Activated CD8-positive, alpha-beta T cell treated with anti-CD3 and anti-CD28 coated beads for 36 hours (primary cell): ENCODE measurements around the gene CHRNE. TPM values are rescaled to one million over a fixed set of nuclear protein-coding genes. Genes with fewer than 3 reads are reported as not detected.

Source experiments
- ATAC-seq: fragments of 200-7000 bp; cut with Tn5 transposase; one replicate; pipeline ENCODE4 v1.10.0; 2021; ENCODE audit warnings: mild to moderate bottlenecking, moderate library complexity
- CTCF ChIA-PET: fragments of 350-600 bp; sonication (Branson Sonifier 250); formaldehyde crosslinking; loops from one replicate; lab custom pipeline; 2021; ENCODE audit warnings: antibody characterized with exemption; lab: Charles Lee
- POLR2A ChIA-PET: fragments of 350-600 bp; sonication (Branson Sonifier 250); formaldehyde crosslinking; loops from one replicate; lab custom pipeline; 2021; ENCODE audit warnings: antibody characterized with exemption; lab: Charles Lee
- DNase-seq: peaks from one replicate; pipeline ENCODE4 v3.0.0-alpha.2; 2020
- H3K27ac Mint-ChIP-seq: one replicate; pipeline ENCODE4 v1.8.0; 2021; ENCODE audit warnings: mild to moderate bottlenecking, mixed read lengths
- H3K27me3 Mint-ChIP-seq: one replicate; pipeline ENCODE4 v1.8.0; 2021; ENCODE audit warnings: mixed read lengths
- H3K36me3 Mint-ChIP-seq: one replicate; pipeline ENCODE4 v1.8.0; 2021; ENCODE audit warnings: low read depth, mixed read lengths
- H3K4me1 Mint-ChIP-seq: one replicate; pipeline ENCODE4 v1.8.0; 2021; ENCODE audit warnings: low read depth, mixed read lengths
- H3K4me3 Mint-ChIP-seq: one replicate; pipeline ENCODE4 v1.8.0; 2021; ENCODE audit warnings: mild to moderate bottlenecking, moderate library complexity, mixed read lengths
- H3K9me3 Mint-ChIP-seq: one replicate; pipeline ENCODE4 v1.8.0; 2021; ENCODE audit warnings: mixed read lengths
- intact Hi-C: fragments of 100-400 bp; cut with micrococcal nuclease; formaldehyde crosslinking; loops from one replicate; pipeline ENCODE4 v1.10.0; 2022
- total RNA-seq, 2 experiments: library from RNA; stranded (reverse); gene quantifications; one replicate each; pipeline ENCODE4 v1.2.3, GENCODE V29; 2021
- TF ChIP-seq, protein P1 (sequence below): fragments of 200-600 bp; IDR thresholded peaks from one replicate; pipeline ENCODE4 v1.8.0; 2022; ENCODE audit warnings: antibody characterized with exemption, mild to moderate bottlenecking

CHRNE gene
- total RNA-seq, 2 experiments from 2014 or later: 0.45 to 0.78 TPM

DNA sequence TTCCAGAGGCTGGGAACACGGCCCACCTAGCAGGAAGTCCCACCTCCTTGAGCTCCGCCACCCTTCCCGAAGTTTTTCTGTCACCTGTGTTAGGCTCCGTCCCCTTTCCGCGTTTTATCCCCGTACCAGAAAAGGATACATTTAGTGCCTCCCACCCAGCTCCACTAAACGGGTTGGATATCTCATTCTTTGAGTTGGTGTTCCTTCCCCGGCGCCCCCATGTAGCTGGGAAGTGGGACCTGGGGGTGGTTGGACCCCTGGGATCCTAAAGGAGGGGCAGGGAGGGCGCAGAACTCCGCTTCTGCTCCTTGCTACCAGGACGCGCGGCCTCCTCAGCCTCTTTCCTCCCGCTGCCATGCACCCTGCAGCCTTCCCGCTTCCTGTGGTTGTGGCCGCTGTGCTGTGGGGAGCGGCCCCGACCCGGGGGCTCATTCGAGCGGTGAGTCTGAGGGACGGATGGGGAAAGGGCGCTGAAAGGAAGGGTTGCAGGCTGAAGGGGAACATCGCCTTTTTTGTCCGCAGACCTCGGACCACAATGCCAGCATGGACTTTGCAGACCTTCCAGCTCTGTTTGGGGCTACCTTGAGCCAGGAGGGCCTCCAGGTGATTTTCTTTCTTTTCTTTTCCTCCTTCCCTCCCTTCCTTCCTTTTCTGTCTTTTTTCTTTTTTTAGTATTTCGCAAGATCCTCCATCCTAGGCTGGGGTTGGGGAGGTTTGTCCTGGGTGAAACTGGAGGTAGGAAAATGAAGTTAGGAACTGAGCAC is 37.8 kb upstream of the CHRNE start:
- TF ChIP-seq, protein P1, sequence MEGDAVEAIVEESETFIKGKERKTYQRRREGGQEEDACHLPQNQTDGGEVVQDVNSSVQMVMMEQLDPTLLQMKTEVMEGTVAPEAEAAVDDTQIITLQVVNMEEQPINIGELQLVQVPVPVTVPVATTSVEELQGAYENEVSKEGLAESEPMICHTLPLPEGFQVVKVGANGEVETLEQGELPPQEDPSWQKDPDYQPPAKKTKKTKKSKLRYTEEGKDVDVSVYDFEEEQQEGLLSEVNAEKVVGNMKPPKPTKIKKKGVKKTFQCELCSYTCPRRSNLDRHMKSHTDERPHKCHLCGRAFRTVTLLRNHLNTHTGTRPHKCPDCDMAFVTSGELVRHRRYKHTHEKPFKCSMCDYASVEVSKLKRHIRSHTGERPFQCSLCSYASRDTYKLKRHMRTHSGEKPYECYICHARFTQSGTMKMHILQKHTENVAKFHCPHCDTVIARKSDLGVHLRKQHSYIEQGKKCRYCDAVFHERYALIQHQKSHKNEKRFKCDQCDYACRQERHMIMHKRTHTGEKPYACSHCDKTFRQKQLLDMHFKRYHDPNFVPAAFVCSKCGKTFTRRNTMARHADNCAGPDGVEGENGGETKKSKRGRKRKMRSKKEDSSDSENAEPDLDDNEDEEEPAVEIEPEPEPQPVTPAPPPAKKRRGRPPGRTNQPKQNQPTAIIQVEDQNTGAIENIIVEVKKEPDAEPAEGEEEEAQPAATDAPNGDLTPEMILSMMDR: no peak
- CTCF ChIA-PET: interaction anchor here (0.8 to 3.1 kb wide), 8 partner anchors 8 to 48 kb away, joined by 3 to 24 read pairs (median 4); partner anchors contain the start of genes CHRNE, PFN1 and SPAG7
- POLR2A ChIA-PET: interaction anchor here (0.8 to 20.8 kb wide), 19 partner anchors 7 to 237 kb away, joined by 3 to 627 read pairs (median 7); partner anchors contain the start of genes ARRB2, C17orf107, CAMTA2 and CHRNE
- Mint-ChIP-seq H3K27me3 (no peaks in the 10 kb centered on the region), H3K4me3 (peak overlapping the region; percentile 97), H3K9me3 (no peaks in the 10 kb centered on the region), H3K4me1 (peaks cover 64% of the 10 kb centered on the region), H3K27ac (peak overlapping the region; percentile 98), H3K36me3 (peaks cover 81% of the 10 kb centered on the region)
- DNase-seq: peak; percentile 64
- no peak for ATAC-seq
- intact Hi-C loops: no loop called here

DNA sequence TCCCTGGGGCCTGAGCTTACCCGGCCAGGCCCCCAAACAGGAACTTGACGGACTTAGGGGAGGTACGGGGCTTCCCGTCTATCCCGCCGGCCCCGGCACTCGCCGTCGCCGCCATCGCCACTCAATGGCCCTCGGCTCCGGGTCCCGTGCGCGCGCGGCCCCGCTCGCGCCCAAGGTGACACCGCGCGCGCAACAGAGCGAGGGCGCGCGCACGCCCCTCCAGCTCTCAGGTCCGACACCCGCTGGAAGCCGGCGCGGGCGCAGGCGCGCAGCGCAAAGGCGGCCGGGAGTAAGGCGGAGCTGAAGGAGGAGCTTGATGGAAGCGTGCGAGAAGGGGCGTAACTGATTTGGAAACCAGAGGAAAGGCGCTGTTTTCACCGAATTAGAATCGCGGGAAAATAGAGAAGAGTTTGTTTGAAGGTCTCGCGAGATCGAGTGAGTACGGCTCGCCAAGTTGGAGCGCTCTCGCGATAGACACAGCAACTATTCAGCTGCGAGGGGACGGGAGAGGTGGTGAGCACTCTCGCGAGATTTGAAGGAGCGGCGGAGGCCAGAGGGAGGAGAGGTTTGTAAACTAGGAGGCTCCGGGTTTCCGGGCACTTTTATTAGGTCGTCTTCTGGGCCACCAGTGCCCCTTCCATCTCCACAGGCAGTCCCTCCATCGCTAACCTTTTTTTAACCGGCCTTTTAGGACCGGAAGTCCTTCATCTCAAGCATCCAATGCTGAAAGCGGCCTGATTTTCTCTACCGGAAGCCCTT is 37.1 kb upstream of the CHRNE start, which contains the start of the genes RNF167 and SLC25A11:
TSS of gene RNF167 (plus strand) at position 473 of the 759 bp plus-strand sequence. CDS start 642 bp downstream, outside the sequence.
TSS of gene SLC25A11 (minus strand) at position 251 of the 759 bp plus-strand sequence. CDS start at position 115, 136 bp downstream.
- Mint-ChIP-seq H3K36me3 (peaks cover 74% of the 10 kb centered on the region), H3K27me3 (no peaks in the 10 kb centered on the region), H3K9me3 (no peaks in the 10 kb centered on the region), H3K4me3 (peak within 1 kb of the TSS; percentile 97), H3K4me1 (peaks cover 56% of the 10 kb centered on the region), H3K27ac (peak within 1 kb of the TSS; percentile 98)
- DNase-seq (peak; percentile 98), ATAC-seq (peak; percentile 85)
- TF ChIP-seq, protein P1: no peak
- ChIA-PET CTCF (interaction anchor here (0.8 to 3.1 kb wide), 11 partner anchors 9 to 519 kb away, joined by 3 to 24 read pairs (median 4); partner anchors contain the start of genes CAMTA2, CHRNE, PFN1 and SPAG7), POLR2A (interaction anchor here (0.8 to 20.8 kb wide), 22 partner anchors 8 to 236 kb away, joined by 3 to 627 read pairs (median 6); partner anchors contain the start of genes ARRB2, C17orf107, CAMTA2 and CHRNE)
- intact Hi-C loops: no loop called here

DNA sequence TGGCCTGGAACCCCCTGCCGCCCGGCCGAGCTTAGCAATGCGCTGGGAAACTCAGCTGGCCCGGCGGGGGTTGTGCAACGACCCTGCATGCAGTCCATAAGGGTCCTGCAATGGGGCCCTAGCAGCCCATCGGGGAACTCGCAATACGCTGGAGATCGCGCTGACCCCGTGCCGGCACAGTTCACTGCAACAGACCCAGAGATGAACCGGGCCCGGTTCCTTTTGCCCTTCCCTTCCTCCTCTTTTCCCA is 36.6 kb upstream of the CHRNE start:
- ATAC-seq (no peak), DNase-seq (no peak)
- H3K36me3 Mint-ChIP-seq: peaks cover 71% of the 10 kb centered on the region
- ChIA-PET CTCF (interaction anchor here (1.0 to 3.1 kb wide), 8 partner anchors 9 to 518 kb away, joined by 3 to 24 read pairs (median 4); partner anchors contain the start of genes CAMTA2, CHRNE, PFN1 and SPAG7), POLR2A (interaction anchor here (1.1 to 20.8 kb wide), 19 partner anchors 9 to 236 kb away, joined by 4 to 627 read pairs (median 9); partner anchors contain the start of genes ARRB2, C17orf107, CAMTA2 and CHRNE)
- H3K27ac Mint-ChIP-seq: peak overlapping the region; percentile 79
- H3K4me1 Mint-ChIP-seq: peaks cover 54% of the 10 kb centered on the region
- TF ChIP-seq, protein P1: no peak
- intact Hi-C loops: no loop called here
- peak overlapping the region; percentile 97 for H3K4me3 Mint-ChIP-seq
- no peaks in the 10 kb centered on the region for H3K27me3 Mint-ChIP-seq
- H3K9me3 Mint-ChIP-seq: no peaks in the 10 kb centered on the region

DNA sequence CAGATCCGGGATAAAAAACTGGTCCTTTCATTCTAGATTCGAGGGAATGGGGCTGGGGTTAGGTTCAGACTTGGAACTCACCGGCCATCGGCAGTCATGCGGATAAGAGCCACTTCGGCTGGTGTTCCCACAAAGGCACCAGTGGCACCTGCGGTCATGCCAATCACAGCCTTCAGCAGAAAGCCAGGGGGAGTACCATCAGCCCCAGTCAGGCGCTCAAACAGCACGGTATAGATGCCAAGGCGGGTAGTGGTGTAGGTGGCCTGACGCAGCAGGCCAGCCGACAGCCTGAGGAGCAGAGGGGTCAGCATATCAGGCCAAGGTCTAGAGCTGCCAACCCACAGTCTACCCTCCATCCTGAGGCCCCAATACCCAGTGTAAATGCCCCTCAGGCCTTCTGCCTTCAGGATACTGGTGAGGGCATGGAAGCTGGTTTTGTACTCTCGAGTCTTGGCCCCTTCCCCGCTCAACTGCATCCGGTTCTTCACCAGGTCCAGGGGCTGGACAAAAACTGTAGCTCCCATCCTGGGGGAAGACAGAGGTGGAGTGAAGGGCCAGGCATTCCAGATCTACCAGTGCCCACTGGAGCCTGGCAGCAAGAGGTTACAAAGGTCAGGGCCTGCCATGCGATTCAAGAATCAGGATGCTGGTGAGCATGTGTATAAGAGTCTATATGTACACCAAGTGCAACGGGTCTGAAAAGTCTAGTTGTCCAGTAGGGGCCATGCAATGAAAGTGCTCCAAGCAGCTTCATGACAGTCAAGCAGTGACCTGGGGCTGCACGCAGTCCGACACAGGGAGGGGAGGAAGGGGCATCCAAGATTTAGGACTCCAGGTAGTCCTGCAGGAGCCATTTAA is 36.0 kb upstream of the CHRNE start:
- TF ChIP-seq, protein P1: no peak
- Mint-ChIP-seq H3K9me3 (no peaks in the 10 kb centered on the region), H3K4me1 (peaks cover 54% of the 10 kb centered on the region), H3K27me3 (no peaks in the 10 kb centered on the region), H3K27ac (peak overlapping the region; percentile 79), H3K36me3 (peaks cover 68% of the 10 kb centered on the region), H3K4me3 (peak overlapping the region; percentile 97)
- ATAC-seq (no peak), DNase-seq (no peak)
- ChIA-PET CTCF (interaction anchor here (1.1 to 3.1 kb wide), 5 partner anchors 27 to 518 kb away, joined by 3 to 24 read pairs (median 4); partner anchors contain the start of gene CAMTA2), POLR2A (interaction anchor here (0.5 to 20.8 kb wide), 16 partner anchors 9 to 374 kb away, joined by 3 to 627 read pairs (median 8); partner anchors contain the start of genes ARRB2, C17orf107, CHRNE and ENO3)
- intact Hi-C loops: no loop called here
